GM21723 (cell line): Measurements from ENCODE around the gene STX5.
A peak's percentile ranks its signal among the peaks of the same experiment; 100 is the strongest.
"Not testable (repeated sequence)": the region's sequence is repeated elsewhere in the genome, so short reads cannot be mapped to it uniquely, and the experiment has no call there.

Source experiments
- ATAC-seq: cut with Tn5 transposase; IDR thresholded peaks from one replicate; pipeline ENCODE4 v1.9.1; 2021; ENCODE audit warnings: mild to moderate bottlenecking, moderate library complexity; ENCODE audit not compliant: unreplicated experiment

Gene STX5

GRCh38 chr11:62831520-62832335 is at the start of gene STX5:
TSS of gene STX5 (minus strand) at chr11:62832051. CDS start at chr11:62831243, 808 bp downstream.
- peak; percentile 73 for ATAC-seq

GRCh38 chr11:62880803-62881578 is 49.1 kb upstream of the STX5 start, which contains the start of gene SLC3A2:
TSS of gene SLC3A2 (plus strand) at chr11:62880896. CDS start at chr11:62881024, 128 bp downstream.
- ATAC-seq, result peak; percentile 71

GRCh38 chr11:62880231-62880802 is 48.5 kb upstream of the STX5 start:
- peak; percentile 28 for ATAC-seq

GRCh38 chr11:62879235-62879978 is 47.6 kb upstream of the STX5 start:
- ATAC-seq, result no peak

GRCh38 chr11:62876712-62877111 is 44.9 kb upstream of the STX5 start:
- no peak for ATAC-seq

GRCh38 chr11:62875698-62876478 is 44.0 kb upstream of the STX5 start:
- no peak for ATAC-seq

GRCh38 chr11:62874851-62875250 is 43.0 kb upstream of the STX5 start:
- ATAC-seq, result no peak

- no peak for ATAC-seq
Measured at GRCh38 chr11:62865635-62866034, 33.8 kb upstream of the STX5 start.

GRCh38 chr11:62863687-62864335 is 32.0 kb upstream of the STX5 start:
- ATAC-seq, result no peak

- ATAC-seq, result not testable (repeated sequence)
Measured at GRCh38 chr11:62861564-62862192, 29.8 kb upstream of the STX5 start.

- no peak for ATAC-seq
Measured at GRCh38 chr11:62860835-62861563, 29.1 kb upstream of the STX5 start.

- ATAC-seq, result not testable (repeated sequence)
Measured at GRCh38 chr11:62859281-62859703, 27.4 kb upstream of the STX5 start.

- no peak for ATAC-seq
Measured at GRCh38 chr11:62858201-62858600, 26.4 kb upstream of the STX5 start.

- no peak for ATAC-seq
Measured at GRCh38 chr11:62857541-62857982, 25.7 kb upstream of the STX5 start.

- peak; percentile 24 for ATAC-seq
Measured at GRCh38 chr11:62856333-62856895, 24.6 kb upstream of the STX5 start.

- ATAC-seq, result peak; percentile 84
Measured at GRCh38 chr11:62855571-62856332, 23.9 kb upstream of the STX5 start.
